ENCODE measurements around the gene FAP.

DNA sequence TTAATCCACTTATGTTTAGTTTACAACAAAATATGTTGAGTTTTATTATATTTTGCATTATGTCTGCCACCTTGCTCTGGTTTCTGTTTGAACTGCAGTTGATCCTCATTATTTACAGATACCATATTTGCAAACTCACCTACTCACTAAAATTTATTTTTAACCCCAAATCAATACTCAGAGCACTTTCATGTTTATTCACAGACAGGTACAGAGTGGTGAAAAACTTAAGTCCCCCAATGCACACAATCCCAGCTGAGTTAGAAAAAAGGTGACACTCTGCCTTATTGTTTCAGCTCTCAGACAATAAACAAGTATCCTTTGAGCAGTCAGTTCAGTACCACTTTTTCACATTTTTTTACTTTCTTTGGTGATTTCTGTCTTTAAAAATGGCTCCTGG lies 104.9 kb downstream of the FAP start:
- TF ChIP-seq EP300 (IDR thresholded peaks at IDR 0.05; ENCODE audit: low read depth), result no peak
- TF ChIP-seq, protein P1, sequence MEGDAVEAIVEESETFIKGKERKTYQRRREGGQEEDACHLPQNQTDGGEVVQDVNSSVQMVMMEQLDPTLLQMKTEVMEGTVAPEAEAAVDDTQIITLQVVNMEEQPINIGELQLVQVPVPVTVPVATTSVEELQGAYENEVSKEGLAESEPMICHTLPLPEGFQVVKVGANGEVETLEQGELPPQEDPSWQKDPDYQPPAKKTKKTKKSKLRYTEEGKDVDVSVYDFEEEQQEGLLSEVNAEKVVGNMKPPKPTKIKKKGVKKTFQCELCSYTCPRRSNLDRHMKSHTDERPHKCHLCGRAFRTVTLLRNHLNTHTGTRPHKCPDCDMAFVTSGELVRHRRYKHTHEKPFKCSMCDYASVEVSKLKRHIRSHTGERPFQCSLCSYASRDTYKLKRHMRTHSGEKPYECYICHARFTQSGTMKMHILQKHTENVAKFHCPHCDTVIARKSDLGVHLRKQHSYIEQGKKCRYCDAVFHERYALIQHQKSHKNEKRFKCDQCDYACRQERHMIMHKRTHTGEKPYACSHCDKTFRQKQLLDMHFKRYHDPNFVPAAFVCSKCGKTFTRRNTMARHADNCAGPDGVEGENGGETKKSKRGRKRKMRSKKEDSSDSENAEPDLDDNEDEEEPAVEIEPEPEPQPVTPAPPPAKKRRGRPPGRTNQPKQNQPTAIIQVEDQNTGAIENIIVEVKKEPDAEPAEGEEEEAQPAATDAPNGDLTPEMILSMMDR (IDR thresholded peaks at IDR 0.05), result no peak
